SJSA1 (cell line): ENCODE measurements around the gene ID1. TPM values are rescaled to one million over a fixed set of nuclear protein-coding genes. Genes with fewer than 3 reads are reported as not detected.
"Not testable (repeated sequence)": the region's sequence is repeated elsewhere in the genome, so short reads cannot be mapped to it uniquely, and the experiment has no call there.

Source experiments
- DNase-seq, 2 experiments: peaks; one replicate each; pipeline ENCODE4 v3.0.0-alpha.2; 2015 to 2020; ENCODE audit warnings: low spot score in 2 of 2, low read depth in 1 of 2
- H3K27ac ChIP-seq: fragments of 250-450 bp; sonication (Bioruptor Pico); 2 replicates; pipeline ENCODE4 v1.5.1; 2020; ENCODE audit warnings: mild to moderate bottlenecking, moderate library complexity
- H3K27me3 ChIP-seq: fragments of 250-450 bp; sonication (Bioruptor Pico); replicated peaks from 2 replicates; pipeline ENCODE4 v1.5.1; 2020; ENCODE audit warnings: mild to moderate bottlenecking, moderate library complexity
- H3K36me3 ChIP-seq: fragments of 250-450 bp; sonication (Bioruptor Pico); 2 replicates; pipeline ENCODE4 v1.5.1; 2020; ENCODE audit warnings: mild to moderate bottlenecking
- H3K4me1 ChIP-seq: fragments of 250-450 bp; sonication (Bioruptor Pico); replicated peaks from 2 replicates; pipeline ENCODE4 v1.6.1; 2021; ENCODE audit warnings: mild to moderate bottlenecking
- H3K4me3 ChIP-seq: fragments of 250-450 bp; sonication (Bioruptor Pico); 2 replicates; pipeline ENCODE4 v1.5.1; 2020; ENCODE audit warnings: mild to moderate bottlenecking
- H3K9me3 ChIP-seq: fragments of 250-450 bp; sonication (Bioruptor Pico); replicated peaks from 2 replicates; pipeline ENCODE4 v1.5.1; 2020; ENCODE audit warnings: mild to moderate bottlenecking
- total RNA-seq: library from RNA; depleted of rRNA; stranded (reverse); fragments of >200 nt; shearing (Covaris generic); gene quantifications from 2 replicates; pipeline ENCODE4 v1.2.3, GENCODE V29; 2014

Gene ID1
- total RNA-seq, 1 experiment from 2014 or later = 729 TPM

DNA sequence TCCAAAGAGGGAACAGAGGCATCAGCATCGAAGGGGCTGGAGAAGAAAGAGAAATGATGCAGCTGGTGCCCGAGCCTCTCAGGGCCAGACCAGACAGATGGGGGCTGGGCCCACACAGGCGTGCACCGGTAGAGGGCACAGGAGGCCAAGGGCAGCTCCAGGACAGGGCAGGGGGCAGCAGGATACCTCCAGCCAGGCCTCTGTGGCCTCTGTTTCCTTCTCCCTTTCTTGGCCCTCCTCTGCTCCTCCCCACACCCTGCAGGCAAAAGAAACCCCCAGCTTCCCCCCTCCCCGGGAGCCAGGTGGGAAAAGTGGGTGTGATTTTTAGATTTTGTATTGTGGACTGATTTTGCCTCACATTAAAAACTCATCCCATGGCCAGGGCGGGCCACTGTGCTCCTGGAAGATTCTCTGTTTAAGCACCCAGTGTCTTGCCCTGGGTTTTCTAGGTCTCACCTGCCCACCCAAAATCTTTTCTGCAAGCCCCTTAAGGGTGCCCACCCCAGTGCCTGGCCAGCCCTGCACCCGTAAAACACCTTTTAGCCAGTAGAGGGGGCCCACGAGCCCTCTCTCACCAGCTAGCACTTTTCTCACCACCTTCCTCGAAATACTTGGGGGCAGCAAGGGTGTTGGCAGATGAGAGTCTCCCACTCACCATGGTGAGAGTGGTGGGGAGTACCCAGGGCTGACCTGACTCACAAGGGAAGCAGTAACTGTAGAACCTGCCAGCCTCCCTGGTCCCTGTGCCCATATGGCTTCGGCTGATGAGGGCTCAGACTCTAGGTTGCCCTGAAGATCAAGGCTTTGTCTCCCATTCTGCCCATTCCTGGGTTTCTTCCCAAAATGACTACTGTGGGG, 35.7 kb upstream of the ID1 start:
- H3K36me3 ChIP-seq = peaks cover 32% of the 10 kb centered on the region
- peak overlapping the region; percentile 73 for H3K27ac ChIP-seq
- no peaks in the 10 kb centered on the region for H3K9me3 ChIP-seq
- H3K27me3 ChIP-seq = no peaks in the 10 kb centered on the region
- H3K4me3 ChIP-seq = no peak overlapping the region
- H3K4me1 ChIP-seq = peaks cover 51% of the 10 kb centered on the region
- peak; percentile 78 for DNase-seq

- no peak overlapping the region for H3K4me3 ChIP-seq
- H3K27ac ChIP-seq = peak overlapping the region; percentile 73
- H3K36me3 ChIP-seq = peaks cover 30% of the 10 kb centered on the region
- H3K4me1 ChIP-seq = peaks cover 54% of the 10 kb centered on the region
- no peaks in the 10 kb centered on the region for H3K9me3 ChIP-seq
- DNase-seq = no peak
- H3K27me3 ChIP-seq = no peaks in the 10 kb centered on the region
Observed at GRCh38 chr20:31570021-31570463, 35.0 kb upstream of the ID1 start.

DNA sequence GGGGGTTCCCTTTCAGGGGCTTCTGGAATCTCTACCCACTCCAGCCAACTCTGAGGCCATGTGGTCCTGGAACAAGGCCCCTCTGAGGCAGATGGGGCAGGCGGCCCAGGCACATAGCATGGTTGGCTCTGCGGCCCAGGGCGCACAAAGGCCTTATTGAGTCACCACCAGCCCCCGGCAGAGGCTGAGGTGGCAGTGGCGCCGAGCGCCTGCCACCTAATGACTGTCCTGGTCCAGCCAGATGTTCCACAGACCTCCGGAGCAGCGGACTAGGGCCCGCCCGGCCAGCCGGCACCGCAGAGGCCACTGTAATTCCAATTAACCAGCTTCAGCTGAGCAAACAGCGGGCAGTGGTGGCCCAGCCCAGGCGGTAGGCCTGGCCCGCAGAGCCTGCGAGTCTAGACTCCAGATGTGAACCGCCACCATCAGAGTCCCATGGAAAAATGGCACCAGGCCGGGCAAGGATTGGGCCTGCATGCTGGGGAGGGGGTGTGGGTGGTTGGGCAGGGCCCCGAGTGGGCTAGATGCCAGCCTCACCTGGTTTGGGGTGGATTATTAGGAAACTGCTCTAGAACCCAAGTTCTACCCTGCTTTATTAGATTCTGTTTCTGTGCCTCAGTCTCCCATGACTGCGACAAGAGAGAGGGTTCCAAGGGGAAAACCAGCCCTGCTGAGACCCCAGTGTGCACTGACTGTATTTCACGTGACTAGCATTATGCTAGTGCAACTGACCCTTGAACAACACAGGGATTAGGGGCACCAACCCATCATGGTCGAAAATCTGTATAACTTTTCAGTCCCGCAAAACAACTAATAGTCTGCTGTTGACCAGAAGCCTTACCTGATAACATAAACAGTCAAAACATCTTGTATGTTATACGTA, 34.1 kb upstream of the ID1 start:
- H3K27ac ChIP-seq = peak overlapping the region; percentile 88
- H3K9me3 ChIP-seq = no peaks in the 10 kb centered on the region
- DNase-seq = peak; percentile 93 to 99
- no peaks in the 10 kb centered on the region for H3K27me3 ChIP-seq
- H3K4me1 ChIP-seq = peaks cover 54% of the 10 kb centered on the region
- peaks cover 23% of the 10 kb centered on the region for H3K36me3 ChIP-seq
- H3K4me3 ChIP-seq = no peak overlapping the region

DNA sequence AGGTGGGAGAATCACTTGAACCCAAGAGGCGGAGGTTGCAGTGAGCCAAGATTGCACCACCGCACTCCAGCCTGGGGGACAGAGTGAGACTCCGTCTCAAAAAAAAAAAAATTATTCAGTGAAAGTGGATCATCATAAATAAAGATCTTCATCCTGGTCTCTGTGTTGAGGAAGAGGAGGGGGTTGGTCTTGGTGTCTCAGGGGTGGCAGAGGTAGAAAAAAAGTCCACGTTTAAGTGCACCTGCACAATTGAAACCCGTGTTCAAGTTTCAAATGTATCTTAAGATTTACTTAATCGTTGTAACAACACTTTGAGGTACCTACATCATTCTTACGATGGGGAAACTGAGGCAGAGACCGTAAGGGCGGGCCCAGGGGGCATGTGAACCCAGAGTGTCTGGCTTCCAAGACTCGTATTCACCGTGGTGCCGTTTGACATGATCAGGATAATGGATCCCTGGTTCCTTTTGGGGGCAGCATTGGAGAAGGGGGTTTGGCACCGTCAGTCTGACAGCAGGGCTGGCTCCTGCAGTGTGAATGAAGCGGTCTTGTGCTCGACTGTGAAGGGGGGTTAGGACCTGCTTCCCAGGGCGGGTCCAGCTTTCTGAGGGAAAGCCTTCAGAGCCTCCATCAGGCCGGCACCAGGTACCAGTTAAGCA, 32.9 kb upstream of the ID1 start:
- Histone ChIP-seq H3K4me1 (peaks cover 54% of the 10 kb centered on the region), H3K36me3 (peaks cover 14% of the 10 kb centered on the region), H3K27ac (peak overlapping the region; percentile 88), H3K4me3 (peak overlapping the region; percentile 40), H3K9me3 (no peaks in the 10 kb centered on the region), H3K27me3 (no peaks in the 10 kb centered on the region)
- DNase-seq = no peak

GRCh38 chr20:31572701-31573554, 32.2 kb upstream of the ID1 start:
- Histone ChIP-seq H3K27me3 (no peaks in the 10 kb centered on the region), H3K36me3 (peaks cover 14% of the 10 kb centered on the region), H3K4me3 (peak overlapping the region; percentile 40), H3K27ac (peak overlapping the region; percentile 88), H3K4me1 (peaks cover 54% of the 10 kb centered on the region), H3K9me3 (no peaks in the 10 kb centered on the region)
- peak; percentile 99 to 100 for DNase-seq

DNA sequence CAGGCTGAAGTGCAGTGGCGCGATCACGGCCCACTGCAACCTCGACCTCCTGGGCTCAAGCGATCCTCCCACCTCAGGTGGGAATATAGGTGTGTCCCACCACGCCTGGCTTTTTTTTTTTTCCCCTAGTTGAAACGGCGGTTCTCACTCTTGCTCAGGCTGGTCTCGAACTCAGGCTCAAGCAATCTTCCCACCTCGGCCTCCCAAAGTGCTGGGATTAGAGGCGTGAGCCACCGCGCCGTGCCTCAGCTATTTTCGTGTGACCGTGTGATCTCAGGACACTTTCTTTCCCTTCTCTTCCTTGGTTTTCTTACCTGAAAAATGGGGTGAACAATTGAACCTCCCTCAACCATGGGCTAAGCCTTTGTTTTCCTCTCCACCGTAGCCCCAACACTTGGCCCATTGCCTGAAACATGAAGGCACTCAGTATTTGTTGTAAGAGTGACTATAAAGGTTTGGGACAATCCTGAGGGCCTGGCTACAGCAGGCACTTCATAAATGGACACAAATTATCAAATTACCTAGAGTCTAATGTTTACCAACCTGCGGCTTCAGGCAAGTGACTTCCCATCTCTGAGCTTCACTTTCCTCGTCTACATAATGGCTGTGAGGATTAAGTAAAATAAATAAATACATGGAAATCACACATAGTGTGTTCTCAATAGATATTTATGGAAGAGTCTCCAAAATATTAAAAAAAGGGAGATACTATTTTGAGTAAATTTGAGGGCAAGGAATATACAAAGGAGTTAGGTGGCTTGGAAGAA, 31.4 kb upstream of the ID1 start:
- Histone ChIP-seq H3K4me3 (peak overlapping the region; percentile 40), H3K36me3 (peaks cover 14% of the 10 kb centered on the region), H3K27me3 (no peaks in the 10 kb centered on the region), H3K27ac (peak overlapping the region; percentile 88), H3K9me3 (no peaks in the 10 kb centered on the region), H3K4me1 (peaks cover 54% of the 10 kb centered on the region)
- peak in 1 of 2 experiments; percentile 78 for DNase-seq

- not testable (repeated sequence) for H3K4me3 ChIP-seq, H3K27me3 ChIP-seq, H3K9me3 ChIP-seq, H3K27ac ChIP-seq, DNase-seq, H3K36me3 ChIP-seq
- peaks cover 44% of the 10 kb centered on the region for H3K4me1 ChIP-seq
Observed at GRCh38 chr20:31574986-31575385, 30.1 kb upstream of the ID1 start.

DNA sequence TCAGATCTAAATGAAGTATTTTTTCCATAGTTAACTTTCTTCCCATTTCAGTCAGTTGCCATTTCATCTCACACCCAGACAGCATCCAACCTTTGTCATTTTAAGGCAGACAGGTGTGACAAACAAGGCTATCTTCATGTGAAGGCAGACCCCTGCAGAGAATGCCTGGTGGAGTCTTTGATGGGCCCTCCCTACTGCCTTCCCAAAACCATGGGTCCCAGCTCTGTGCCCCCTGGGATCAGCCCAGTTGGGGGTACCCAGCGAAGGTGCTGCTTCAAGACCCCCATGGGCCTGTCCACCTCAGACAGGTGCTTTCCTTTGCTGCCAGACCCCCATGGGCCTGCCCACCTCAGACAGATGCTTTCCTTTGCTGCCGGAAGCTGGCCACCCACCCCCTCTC, 28.3 kb upstream of the ID1 start:
- H3K4me3 ChIP-seq = no peak overlapping the region
- H3K27me3 ChIP-seq = no peaks in the 10 kb centered on the region
- no peaks in the 10 kb centered on the region for H3K36me3 ChIP-seq
- no peak overlapping the region for H3K27ac ChIP-seq
- DNase-seq = no peak
- no peaks in the 10 kb centered on the region for H3K9me3 ChIP-seq
- H3K4me1 ChIP-seq = peaks cover 27% of the 10 kb centered on the region

DNA sequence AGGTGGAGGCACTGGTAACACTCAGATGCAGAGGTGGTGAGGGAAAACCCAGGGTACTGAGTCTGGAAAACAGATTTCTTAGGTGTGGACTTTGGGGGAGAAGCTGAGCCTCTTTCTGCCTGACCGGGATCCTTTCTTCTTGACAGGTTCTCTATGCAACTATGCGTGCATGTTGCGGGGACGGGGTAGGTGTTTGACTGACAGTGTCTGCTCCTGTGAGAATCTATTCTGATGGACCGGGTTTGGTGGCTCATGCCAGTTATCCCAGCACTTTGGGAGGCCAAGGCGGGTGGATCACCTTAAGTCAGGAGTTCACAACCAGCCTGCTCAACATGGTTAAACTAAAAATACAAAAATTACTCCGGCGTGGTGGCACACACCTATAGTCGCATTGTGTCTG, 27.9 kb upstream of the ID1 start:
- Histone ChIP-seq H3K9me3 (no peaks in the 10 kb centered on the region), H3K36me3 (no peaks in the 10 kb centered on the region)
- no peak for DNase-seq

DNA sequence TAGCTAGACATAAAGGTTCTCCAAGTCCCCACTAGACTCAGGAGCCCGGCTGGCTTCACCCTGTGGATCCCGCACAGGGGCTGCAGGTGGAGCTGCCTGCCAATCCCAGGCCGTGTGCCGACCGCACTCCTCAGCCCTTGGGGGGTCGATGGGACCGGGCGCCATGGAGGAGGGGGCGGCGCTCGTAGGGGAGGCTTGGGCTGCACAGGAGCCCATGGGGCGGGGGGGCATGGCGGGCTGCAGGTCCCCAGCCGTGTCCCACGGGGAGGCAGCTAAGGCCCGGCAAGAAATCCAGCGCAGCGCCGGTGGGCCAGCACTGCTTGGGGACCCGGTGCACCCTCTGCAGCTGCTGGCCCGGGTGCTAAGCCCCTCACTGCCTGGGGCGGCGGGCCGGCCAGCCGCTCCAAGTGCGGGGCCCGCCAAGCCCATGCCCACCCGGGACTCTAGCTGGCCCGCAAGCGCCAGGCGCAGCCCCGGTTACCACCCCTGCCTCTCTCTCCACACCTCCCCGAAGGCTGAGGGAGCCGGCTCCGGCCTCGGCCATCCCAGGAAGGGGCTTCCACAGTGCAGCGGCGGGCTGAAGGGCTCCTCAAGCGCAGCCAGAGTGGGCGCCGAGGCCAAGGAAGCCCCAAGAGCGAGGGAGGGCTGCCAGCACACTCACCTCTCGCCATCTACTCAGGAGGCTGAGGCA, 26.5 kb upstream of the ID1 start:
- H3K27ac ChIP-seq = no peak overlapping the region
- H3K36me3 ChIP-seq = no peaks in the 10 kb centered on the region
- DNase-seq = no peak
- H3K4me3 ChIP-seq = no peak overlapping the region
- no peaks in the 10 kb centered on the region for H3K9me3 ChIP-seq
- H3K27me3 ChIP-seq = no peaks in the 10 kb centered on the region
- H3K4me1 ChIP-seq = peaks cover 11% of the 10 kb centered on the region

More for the DNA sequence above, 27.9 kb upstream of the ID1 start:
- no peaks in the 10 kb centered on the region for H3K27me3 ChIP-seq
- H3K4me1 ChIP-seq = peaks cover 22% of the 10 kb centered on the region
- H3K4me3 ChIP-seq = no peak overlapping the region
- no peak overlapping the region for H3K27ac ChIP-seq

GRCh38 chr20:31579245-31579644, 25.8 kb upstream of the ID1 start:
- no peak overlapping the region for H3K4me3 ChIP-seq
- peaks cover 5% of the 10 kb centered on the region for H3K4me1 ChIP-seq
- DNase-seq = no peak
- no peaks in the 10 kb centered on the region for H3K36me3 ChIP-seq
- no peak overlapping the region for H3K27ac ChIP-seq
- H3K27me3 ChIP-seq = no peaks in the 10 kb centered on the region
- no peaks in the 10 kb centered on the region for H3K9me3 ChIP-seq
